GM21515 (cell line): ENCODE measurements around the gene BCL2L11.
A peak's percentile ranks its signal among the peaks of the same experiment; 100 is the strongest.

Experiments used
- ATAC-seq: cut with Tn5 transposase; IDR thresholded peaks from one replicate; pipeline ENCODE4 v1.9.1; 2021; ENCODE audit not compliant: unreplicated experiment

Gene BCL2L11

GRCh38 chr2:111167076-111167862 is 46.6 kb downstream of the BCL2L11 start:
- no peak for ATAC-seq

DNA sequence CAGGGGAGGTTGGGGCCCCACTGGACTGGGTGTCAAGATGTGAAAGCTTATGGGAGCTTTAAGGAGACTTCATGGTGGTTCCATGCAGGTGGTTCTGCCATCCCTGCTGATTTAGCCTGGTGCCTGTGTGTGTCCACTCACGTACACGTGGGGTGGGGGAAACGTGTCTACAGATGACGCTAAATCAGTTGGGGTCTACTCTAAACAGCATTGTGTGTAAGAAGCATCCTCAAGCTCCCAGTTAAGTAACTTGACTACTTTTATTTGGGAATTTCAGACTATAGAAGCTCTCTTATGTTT is 47.1 kb downstream of the BCL2L11 start:
- ATAC-seq = no peak

DNA sequence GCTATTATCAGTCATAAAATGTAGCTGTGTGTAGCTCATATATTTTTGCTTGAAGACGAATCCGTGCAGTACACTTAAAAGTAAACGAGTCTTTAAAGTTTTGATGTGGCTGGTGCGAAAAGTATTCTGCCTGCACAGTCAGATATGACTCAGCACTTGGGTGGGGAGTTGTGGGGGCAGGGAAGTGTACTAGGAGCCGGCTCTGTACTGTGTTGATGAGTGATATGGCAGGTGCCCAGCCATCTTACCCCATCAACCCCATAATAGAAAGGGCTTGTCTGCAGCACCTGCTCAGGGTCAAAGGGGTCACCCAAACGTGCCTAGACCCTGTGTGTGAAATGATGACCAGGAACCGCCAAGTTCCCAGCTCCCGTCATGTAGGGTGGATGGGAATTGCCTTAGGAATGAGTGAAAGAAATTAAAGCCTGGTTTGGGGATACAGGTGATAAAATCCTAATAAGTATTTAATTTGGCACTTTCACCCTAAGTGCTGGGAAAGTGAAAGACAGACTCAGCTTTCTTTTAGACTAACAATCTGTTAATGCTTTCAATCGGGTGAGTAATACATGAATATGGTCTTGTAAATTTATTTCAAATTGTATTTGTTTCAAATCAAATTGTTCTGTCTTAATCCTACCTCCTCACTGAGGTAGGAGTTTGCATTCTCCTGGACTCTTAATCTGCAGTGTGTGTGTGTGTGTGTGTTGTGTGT is 48.0 kb downstream of the BCL2L11 start:
- ATAC-seq = peak; percentile 55

DNA sequence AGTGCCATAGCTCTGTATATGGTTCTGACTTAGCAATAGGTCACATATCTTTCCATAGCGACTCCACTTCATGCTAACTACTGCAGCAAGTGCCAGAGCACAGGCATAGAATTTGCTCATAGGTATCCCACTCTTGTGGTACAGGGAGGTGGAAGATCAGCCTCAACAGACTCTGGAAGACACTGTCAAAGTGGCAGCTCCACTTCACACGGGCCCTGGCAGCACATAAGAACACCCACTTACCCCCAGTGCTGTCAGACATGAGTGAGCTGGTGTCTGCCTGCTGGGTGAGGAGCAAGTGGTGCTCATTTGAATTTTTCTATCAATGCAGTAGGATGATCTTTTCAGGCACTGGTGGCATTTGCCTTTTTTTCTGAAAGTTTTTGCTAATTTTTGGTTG is 48.6 kb downstream of the BCL2L11 start:
- ATAC-seq = no peak

DNA sequence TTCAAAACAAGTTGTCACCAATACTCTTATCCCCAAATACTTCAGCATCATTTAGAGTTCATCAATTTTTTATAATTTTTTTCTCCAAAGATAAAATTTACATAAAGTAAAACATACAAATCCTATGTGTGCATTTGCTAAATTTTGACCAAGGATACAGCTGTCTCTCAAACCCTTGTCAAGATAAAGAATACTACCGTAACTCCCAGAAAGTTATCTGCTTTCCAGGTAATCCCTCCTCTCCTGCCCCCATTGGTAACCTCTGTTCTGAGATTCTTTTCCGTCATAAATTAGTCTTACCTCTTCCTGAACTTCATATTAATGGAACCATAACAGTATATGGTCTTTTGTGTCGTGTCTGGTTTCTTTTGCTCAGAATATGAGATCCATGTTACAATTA is 49.2 kb downstream of the BCL2L11 start:
- ATAC-seq = no peak

DNA sequence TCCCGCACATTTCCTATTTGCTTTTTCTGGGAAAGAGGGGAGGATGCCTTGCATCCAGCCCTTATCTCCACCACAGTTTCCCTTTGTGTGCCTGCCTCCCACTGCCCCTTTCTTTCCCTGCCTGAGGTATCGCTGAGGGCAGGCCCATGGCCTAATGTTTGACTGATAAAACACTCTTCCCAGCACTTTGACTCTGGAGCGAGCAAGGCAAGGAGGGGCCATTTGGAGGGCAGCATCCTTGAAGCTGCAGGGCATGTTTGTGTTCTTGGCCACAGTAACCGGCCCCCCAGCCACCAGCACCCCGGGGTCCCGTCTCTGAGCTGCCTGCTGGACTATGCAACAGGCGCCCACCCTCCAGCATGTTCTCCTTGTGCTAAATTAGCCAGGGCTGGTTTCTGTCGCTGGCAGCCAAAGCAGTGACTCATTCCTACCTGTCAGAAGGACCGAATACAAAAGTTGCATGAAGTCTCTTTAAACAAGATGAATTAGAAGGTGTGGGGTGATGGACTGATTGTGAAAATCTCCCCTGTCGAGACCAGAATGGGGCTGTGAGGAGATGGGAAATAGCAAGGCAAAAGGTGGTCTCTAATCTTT is 50.7 kb downstream of the BCL2L11 start:
- ATAC-seq = no peak

- ATAC-seq = no peak
These were observed 52.0 kb downstream of the BCL2L11 start for GRCh38 chr2:111172666-111173065.

DNA sequence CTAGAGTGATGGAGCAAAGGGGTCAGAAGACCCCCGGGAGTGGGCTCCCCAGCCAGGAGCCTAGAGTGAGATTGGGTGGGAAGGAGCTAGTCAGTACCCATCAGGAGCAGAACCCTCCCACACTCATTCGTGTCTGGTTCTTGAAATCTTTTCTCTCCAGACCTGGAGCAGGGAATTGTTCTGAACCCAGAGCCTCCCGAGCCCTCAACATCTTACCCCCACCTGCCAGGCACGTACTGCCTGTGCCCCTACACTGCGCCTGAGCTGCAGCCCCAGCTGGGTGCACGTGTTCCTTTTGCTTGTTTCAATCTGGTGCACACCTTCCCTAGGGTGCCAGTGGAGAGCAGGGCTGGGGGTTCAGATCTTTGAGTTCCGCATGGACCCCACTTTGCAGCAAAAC is 52.6 kb downstream of the BCL2L11 start:
- no peak for ATAC-seq

GRCh38 chr2:111173856-111174255 is 53.1 kb downstream of the BCL2L11 start:
- no peak for ATAC-seq

DNA sequence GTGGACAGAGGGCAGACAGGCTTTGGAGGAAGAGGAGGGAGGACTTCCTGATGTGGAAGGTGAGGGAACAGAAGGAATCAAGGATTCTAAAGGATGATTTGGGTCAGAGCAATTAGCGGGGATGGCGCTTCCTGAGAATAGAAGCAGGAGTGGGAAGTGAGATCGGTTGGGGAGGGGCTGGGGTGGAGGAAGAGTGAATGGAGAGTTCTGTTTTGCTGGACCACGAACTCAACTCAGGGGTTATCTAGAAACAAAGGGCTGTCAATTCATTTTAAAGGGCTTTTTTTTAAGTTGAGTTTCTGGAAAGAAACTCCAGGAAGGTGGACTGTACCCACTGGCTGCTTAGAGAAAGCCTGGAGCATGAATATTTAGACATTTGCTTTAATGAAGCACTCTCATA is 54.9 kb downstream of the BCL2L11 start:
- no peak for ATAC-seq

- ATAC-seq = no peak
These were observed 55.7 kb downstream of the BCL2L11 start for GRCh38 chr2:111176388-111176787.

DNA sequence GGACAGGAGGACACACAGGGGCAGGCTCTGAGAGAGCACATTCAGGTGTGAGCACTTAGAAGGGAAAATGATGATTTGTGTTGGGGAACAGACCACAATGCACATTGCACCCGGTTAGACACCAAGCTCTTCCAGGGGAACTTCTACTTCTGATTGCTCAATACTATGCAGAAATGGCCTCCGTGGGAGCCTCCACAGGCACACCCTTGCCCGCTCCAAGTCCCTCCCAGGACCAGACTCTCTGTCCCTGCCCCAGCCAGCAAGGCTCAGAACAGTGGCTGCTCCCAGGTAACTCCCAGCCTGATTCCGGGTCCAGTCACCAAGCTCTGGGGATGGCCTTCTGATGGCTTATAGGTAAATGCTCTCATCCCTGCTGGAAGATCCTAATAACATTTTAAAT is 56.2 kb downstream of the BCL2L11 start:
- no peak for ATAC-seq

DNA sequence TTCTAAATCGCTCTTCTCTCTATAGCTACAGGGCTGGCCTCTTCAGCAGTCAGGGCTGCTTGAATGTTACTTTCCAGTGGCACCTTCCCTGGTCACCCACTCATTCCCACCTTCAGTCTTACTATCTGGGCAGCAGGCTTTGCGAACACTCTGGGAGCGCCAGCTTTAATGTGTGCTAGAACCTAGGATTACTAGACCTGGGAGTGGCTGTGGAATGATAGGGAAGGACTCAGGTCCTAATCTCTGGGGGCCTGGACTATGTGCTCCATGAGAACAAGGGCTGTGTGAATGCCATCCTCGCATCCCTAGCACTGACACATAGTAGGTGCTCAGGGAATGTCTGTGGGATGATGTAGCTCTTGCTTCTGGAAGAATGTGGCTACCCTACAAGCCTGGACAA is 57.6 kb downstream of the BCL2L11 start:
- ATAC-seq = no peak

DNA sequence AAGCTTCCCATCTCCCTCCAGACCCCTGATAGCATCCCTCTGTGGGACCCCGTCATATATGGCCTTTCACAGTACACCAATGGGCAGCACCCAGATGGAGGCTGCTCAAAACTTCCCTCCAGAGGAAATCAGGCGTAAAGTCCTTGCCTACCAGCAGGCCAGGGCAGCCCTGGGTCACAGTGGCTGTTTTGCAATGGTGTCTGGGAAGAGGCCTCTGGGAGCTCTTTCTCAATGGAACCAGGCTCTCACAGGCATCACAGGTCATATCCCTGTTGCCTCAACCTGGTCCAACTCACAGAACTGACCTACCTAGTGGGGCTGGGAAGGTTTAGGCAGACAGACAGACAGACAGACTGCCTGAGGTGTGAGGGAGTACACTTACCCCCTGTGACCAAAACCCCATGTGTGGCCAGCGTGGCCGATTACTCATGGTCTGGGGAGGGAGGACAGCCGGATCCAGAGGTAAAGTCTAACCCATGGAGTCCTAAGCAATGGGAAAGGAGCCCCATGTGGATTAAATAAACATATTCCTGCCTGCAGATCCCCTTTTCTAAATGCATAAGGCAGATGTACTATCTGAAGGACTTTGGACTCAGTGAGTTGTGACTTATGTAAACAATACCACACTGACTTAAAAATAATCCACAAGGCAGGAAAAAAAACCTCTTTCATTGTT is 58.2 kb downstream of the BCL2L11 start:
- no peak for ATAC-seq

DNA sequence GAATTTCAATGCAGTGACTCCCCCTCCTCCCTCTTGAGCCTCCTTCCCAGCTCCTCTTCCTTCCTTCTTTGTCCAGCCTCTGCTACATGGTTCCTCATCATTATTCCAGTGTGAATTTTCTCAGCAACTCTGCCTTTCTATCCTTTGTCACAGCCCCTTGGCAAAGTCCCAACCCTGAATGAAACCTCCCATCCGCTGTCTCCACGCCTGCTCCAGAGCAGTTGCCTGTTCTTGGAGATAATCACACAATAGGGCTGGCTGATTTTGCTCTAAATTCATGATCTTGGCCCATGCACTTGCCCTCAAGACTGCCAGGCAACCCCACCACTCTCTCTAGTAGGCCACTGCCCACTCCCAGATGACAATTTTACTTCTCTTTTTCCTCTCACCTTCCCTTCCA is 61.4 kb downstream of the BCL2L11 start:
- no peak for ATAC-seq

- ATAC-seq = no peak
These were observed 62.0 kb downstream of the BCL2L11 start for GRCh38 chr2:111182740-111183139.

GRCh38 chr2:111184725-111185310 is 64.1 kb downstream of the BCL2L11 start:
- ATAC-seq = no peak

DNA sequence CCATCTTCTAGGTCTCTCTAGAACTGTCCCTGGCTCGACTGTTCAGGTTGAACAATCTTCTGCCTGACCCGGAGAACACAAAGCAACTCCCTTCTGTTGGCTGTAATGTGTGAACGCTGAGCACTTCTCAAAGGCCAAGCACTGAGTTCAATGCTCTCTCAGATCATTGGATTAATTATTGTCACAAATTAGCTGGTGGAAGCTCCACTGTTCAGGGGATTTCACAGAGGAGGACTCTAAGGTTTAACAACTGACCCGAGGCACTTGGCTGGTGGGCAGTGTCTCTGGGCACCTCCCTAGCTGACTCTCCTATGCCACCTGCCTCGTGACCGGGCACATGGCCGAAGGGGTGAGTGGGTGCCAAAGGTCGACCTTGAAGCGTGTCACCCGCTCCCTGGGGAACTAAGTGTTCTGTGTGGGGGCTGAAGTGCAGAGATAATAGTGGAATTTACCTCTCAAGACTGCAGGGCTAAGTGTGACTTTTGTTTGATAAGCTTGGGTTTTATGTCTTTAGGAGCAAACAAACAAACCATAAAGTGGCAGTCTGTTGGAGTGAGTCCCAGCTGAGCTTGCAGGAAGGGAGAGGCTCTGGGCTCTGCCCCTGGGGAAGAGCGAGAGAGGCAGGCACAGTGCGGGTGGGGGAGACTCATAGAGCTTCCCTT is 64.8 kb downstream of the BCL2L11 start:
- ATAC-seq = no peak

DNA sequence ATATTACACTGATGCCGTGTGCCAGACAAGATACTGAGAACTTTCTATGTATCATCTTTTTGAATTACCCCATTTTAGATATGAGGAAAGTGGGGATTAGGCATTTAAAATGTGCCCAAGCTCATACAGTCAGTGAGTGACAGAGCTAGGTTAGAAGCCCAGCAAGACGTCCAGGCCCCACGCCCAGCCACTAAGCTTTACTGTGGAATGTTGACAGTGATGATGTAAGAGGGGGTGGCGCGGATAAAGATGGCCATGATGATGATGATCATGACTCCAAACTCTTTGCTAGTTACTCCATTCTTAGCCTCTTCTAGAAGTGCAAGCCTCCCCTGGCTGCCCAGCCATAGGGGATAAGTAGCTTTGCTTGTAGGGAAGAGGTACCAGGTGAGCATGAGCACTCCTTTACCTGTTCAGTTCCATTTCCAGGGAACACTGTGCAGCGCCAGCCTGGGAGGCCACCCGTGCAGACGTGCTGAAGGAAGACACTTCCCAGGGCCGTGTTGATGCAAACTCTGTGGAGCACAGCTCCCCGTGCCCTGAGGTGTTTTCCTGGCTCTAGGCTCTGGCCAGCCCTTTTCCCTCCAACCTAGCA is 65.5 kb downstream of the BCL2L11 start:
- no peak for ATAC-seq

DNA sequence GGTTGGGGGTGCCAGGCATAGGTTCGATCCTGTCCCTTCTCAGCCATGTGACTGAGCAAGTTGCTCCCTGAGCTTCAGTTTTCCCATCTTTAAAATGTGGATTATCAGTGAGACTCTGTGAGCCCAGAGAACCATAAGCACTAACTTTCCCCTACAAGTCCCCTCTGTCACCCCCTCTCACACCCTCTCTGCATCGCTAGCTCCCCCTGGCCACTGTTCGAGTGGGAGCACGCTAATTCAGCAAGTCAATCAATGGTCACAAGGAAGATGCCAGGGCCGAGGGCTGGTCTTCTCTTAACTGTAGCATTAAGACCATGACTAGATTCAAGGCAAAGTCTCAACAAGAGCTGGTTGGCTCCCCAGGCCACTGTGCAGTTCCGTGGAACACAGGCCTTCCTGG is 66.2 kb downstream of the BCL2L11 start:
- ATAC-seq = no peak

GRCh38 chr2:111188681-111189080 is 68.0 kb downstream of the BCL2L11 start:
- no peak for ATAC-seq
